Effector CD4-positive, alpha-beta T cell (primary cell): Measurements from ENCODE around the gene HS2ST1.
"Not testable (repeated sequence)": the region's sequence is repeated elsewhere in the genome, so short reads cannot be mapped to it uniquely, and the experiment has no call there.

ENCODE experiments used
- DNase-seq: peaks from one replicate; pipeline ENCODE4 v3.0.0-alpha.2; 2020

The HS2ST1 gene

GRCh38 chr1:86972262-86972661 lies 57.8 kb downstream of the HS2ST1 start:
- DNase-seq, result no peak

DNA sequence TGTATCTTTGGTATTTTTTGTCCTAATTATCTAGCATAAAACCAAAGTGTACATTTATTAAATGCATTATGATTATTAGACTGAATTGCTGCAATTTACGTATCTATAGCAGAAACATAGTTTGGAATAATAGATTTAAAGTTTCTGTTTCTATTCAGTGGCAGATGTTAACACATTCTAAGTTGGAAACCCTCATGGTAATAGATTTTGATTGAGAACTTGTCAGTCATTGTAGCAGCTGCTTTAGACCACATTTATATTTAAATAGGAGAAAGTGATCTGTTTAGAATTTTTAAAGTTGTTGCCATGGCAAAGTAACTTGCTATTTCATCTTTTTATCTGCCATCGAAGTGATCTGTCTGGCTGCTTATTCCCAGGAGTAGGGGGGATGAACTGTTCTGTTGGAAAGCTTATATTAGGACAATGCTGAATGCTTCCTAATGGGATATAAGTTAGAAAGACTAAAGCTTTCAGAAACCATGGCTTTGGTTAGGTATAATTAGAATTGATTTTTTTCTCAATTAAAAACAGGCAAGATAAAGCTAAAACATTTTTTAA lies 61.6 kb downstream of the HS2ST1 start:
- DNase-seq, result no peak

GRCh38 chr1:86976664-86977063 lies 62.2 kb downstream of the HS2ST1 start:
- DNase-seq, result no peak

- no peak for DNase-seq
Observed at GRCh38 chr1:86981482-86982213, 67.2 kb downstream of the HS2ST1 start.

DNA sequence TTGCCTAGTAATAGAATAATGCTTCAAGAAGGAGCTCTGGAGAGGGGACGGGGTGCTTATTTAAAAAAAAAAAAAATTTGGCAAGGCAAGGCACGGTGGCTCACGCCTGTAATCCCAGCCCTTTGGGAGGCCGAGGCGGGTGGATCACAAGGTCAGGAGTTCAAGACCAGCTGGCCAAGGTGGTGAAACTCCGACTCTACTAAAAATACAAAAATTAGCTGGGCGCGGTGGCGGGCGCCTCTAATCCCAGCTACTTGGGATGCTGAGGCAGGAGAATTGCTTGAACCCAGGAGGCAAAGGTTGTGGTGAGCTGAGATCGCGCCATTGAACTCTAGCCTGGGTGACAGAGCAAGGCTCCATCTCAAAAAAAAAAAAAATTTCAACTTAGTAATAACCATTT lies 69.2 kb downstream of the HS2ST1 start:
- DNase-seq, result not testable (repeated sequence)

DNA sequence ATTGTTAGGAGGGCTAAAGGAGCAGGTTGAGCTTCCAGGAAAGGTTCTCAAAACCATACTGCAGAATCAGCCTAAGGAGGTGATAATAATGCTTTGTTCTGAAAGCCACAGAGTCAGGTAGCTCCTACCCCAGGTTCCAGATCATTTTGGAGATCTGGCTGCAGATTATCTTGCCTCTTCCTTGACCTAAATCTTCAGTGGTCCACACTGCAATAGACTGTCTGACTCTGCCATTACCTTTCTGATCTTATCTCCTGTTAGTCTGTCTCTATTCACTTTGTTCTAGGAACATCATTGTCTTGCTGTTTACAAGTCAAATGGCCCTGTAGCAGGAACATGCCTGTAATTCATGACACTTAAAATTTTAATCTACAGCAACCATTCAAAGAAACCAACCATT lies 73.0 kb downstream of the HS2ST1 start:
- DNase-seq, result no peak

- DNase-seq, result no peak
Observed at GRCh38 chr1:86988835-86989234, 74.4 kb downstream of the HS2ST1 start.

DNA sequence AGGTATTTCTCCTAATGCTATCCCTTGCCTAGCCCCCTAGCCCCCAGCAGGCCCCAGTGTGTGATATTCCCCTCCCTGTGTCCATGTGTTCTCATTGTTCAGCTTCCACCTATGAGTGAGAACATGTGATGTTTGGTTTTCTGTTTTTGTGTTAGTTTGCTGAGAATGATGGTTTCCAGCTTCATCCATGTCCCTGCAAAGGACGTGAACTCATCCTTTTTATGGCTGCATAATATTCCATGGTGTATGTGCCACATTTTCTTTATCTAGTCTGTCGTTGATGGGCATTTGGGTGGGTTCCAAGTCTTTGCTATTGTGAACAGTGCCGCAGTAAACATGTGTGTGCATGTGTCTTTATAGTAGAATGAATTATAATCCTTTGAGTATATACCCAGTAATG lies 75.3 kb downstream of the HS2ST1 start:
- DNase-seq, result not testable (repeated sequence)

DNA sequence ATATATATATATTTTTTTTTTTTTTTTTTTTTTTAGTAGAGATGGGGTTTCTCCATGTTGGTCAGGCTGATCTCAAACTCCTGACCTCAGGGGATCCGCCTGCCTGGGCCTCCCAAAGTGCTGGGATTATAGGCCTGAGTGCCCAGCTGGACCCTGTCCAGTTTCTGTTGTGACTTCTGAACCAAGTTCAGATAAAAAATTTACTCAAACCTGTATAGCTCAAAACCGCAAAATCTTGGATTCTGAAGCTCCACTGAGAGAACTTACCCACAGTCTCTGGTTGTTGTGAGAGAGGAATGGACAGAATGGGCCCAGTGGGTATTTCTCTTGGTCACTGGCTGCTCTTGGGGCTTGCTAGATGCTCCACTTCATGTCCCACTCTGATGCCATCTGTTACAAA lies 76.4 kb downstream of the HS2ST1 start:
- DNase-seq, result no peak

DNA sequence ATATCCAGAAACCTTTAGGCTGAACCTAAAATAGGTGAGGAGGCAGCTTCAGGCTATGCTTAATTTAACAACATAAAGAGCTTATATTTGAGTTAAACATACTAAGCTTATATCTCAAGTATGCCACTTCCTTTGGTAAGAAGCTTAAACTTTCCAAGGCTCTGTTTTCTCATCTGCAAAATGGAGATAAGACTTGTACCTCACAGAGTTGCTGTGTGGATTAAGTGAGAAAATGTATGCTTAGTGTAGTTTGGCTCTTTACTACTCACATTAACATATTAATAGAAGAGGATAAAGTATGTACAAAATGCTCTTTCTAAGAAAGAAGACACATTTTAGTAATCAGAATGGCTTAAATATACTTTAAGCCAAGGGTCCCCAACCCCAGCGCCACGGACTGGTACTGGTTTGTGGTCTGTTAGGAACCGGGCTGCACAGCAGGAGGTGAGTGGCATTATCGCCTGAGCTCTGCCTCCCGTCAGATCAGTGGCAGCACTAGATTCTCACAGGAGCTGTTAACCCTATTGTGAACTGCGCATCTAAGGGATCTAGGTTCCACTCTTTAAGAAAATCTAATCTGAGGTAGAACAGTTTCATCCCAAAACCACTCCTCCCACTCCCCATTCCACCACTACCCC lies 77.2 kb downstream of the HS2ST1 start:
- no peak for DNase-seq

DNA sequence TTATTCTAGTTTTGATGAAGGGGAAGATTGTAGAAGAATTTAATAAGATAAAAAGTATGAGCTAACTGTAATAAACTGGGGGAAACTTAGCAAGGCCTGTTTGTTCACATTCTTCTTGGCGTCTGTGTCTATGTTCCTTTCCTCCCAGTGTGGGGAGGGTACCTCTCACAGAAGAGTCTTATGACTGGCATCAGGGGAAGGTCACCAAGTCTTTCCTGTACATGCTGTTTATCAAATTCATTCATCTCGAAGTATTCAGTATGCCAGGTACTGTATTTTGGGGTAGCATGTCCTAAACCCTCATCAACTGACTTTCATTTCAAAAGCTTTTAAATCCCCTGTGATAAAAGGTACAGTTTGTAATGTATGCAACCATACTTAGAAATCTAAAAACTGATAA lies 78.4 kb downstream of the HS2ST1 start:
- no peak for DNase-seq

DNA sequence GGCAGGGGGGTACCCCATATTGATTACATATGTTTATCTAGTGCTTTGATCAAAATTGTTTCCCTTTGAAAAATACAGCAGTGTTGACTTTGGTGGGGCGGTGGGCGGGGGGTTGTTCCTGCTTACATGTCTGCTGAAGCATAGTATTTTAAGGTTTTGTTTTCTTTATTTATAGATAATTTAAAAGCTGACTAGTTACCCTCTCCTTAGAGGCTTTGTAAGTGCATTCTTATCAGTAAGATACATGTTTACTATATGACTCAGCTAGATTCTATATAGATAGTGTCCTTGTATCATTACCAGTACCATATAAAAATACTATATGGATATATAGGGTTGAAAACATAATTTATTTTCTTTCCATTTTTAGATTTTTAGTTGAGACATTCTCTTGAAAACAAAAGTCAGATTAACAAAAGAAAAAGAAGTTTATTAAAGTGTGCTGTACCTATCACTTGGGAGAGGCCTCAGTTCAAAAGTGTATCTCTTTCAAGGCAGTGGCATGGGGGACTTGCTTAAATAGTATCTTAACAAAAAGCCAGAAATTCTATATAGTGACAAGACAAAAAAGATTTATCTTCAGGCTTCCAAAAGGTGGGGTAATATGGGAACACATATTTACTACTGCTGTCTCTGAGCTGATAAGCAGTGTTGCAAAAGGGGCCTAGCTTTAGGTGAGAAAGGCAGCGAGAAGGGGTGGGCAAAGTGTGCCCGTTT lies 79.0 kb downstream of the HS2ST1 start:
- no peak for DNase-seq

GRCh38 chr1:86994061-86994460 lies 79.6 kb downstream of the HS2ST1 start:
- no peak for DNase-seq

GRCh38 chr1:86997538-86997937 lies 83.1 kb downstream of the HS2ST1 start:
- no peak for DNase-seq

GRCh38 chr1:86998280-86998679 lies 83.8 kb downstream of the HS2ST1 start:
- DNase-seq, result no peak

DNA sequence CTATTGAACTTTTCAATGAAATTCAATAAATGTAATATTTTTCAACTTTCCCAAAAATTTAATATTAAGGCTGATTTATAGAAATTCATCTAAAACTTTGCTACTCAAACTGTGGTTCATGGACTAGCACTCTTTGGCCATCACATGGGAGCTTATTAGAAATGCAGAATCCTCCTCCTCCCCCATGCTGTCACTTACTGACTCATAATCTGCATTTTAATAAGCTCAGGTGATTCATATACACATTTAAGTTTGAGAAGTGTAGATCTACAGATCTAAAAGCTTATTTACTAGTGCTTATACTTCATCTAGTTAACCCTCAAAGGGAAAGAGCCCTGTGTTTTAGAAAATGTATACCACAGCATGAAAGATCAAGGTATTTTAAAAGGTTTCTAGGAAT lies 84.3 kb downstream of the HS2ST1 start:
- DNase-seq, result no peak

DNA sequence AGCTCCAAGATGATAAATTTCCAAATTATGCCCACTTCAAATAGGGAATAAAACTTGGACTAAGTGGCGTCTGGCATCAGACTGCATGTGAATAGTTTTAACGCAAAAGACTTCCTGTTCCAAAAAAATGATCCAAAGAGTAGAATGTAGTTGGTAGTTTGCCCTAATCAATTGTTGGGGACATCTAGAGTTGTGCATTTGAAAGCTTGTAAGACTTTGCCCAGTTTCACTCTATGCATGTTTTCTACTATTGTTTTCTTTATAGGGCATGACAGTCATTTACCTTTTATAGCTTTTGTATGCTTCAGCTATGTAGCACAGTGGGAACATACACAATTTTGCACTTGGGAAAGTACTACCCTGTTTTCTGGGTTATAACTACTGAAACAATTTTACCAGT lies 86.0 kb downstream of the HS2ST1 start:
- DNase-seq, result no peak

GRCh38 chr1:87004857-87005256 lies 90.4 kb downstream of the HS2ST1 start:
- no peak for DNase-seq

DNA sequence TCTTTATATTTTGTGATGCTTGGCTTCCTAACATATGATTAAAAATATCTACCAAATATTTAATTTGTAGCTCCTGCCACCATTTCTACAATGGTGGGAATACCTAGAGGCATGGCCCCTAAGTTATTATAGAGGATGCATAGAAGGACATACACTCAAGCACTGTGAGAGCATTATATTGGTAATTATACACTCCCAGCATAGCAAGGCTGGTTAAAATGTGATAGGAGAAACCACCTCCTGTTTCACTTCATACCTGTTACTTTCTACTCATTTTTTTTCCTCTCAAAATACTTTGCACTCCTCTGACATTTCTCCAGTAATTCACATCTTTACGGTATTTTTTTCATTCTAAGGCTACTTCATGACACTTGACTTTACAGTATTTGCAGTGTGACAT lies 92.9 kb downstream of the HS2ST1 start:
- DNase-seq, result no peak

DNA sequence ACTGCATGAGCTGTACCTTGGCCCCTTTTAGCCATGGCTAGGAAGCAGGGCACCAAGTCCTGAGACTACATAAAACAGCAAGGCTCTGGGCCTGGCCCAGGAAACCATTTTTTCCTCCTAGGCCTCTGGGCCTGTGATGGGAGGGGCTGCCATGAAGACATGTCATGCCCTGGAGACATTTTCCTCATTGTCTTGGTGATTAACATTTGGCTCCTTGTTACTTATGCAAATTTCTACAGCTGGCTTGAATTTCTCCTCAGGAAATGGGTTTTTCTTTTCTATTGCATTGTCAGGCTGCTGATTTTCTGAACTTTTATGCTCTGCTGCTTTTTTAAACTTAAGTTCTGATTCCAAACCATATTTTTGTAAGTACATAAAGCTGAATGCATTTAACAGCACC lies 99.0 kb downstream of the HS2ST1 start:
- DNase-seq, result not testable (repeated sequence)

- no peak for DNase-seq
Observed at GRCh38 chr1:87017998-87018672, 103.7 kb downstream of the HS2ST1 start.

GRCh38 chr1:87023326-87023725 lies 108.9 kb downstream of the HS2ST1 start:
- DNase-seq, result no peak

GRCh38 chr1:87024936-87025540 lies 110.6 kb downstream of the HS2ST1 start:
- DNase-seq, result no peak
